ENCODE measurements around the gene FBLL1. TPM values are rescaled to one million over a fixed set of nuclear protein-coding genes. Genes with fewer than 3 reads are reported as not detected.
"Not testable (repeated sequence)": the region's sequence is repeated elsewhere in the genome, so short reads cannot be mapped to it uniquely, and the experiment has no call there.

Gene FBLL1
- total and polyA plus RNA-seq, 9 of the 15 experiments (the other 6 are each of a cell fraction or from before 2014, with no cell fraction given): not detected

GRCh38 chr5:168573663-168574062 lies 44.6 kb downstream of the FBLL1 start:
- H3K27ac ChIP-seq (ENCODE audit: extremely low read depth, low read depth, low read length); BruUV-seq (replicated peaks); in situ Hi-C loops (cut with MboI); FAIRE-seq; H3K27me3 ChIP-seq (ENCODE audit: control insufficient read depth in 2 of 2, insufficient read depth in 2 of 2, low read length in 2 of 2); H3K9me1 ChIP-seq (ENCODE audit: control insufficient read depth, insufficient read depth, low read length); intact Hi-C loops (cut with micrococcal nuclease); H4K20me1 ChIP-seq (replicated peaks; ENCODE audit: control insufficient read depth, insufficient read depth, low read length); CTCF ChIA-PET (ENCODE audit: low intra/inter-chr PET ratio); H3K9me3 ChIP-seq (replicated peaks; ENCODE audit: control insufficient read depth, insufficient read depth, low read depth, low read length); POLR2A ChIA-PET; H3K9ac ChIP-seq (ENCODE audit: insufficient read depth in 1 of 2, low read depth in 2 of 2, low read length in 2 of 2); H3K4me2 ChIP-seq (ENCODE audit: insufficient read depth, low read length); H3K4me3 ChIP-seq; DNase-seq (ENCODE audit: extremely low read depth in 1 of 4, low spot score in 3 of 4); ATAC-seq; H2AFZ ChIP-seq (ENCODE audit: low read depth, low read length): not testable (repeated sequence)
- no CpG with 5 or more reads among the region's 3 CpGs for WGBS (ENCODE audit: insufficient coverage, low coverage, missing lambda C conversion rate)
- Histone ChIP-seq H3K4me1 (replicated peaks in 1 of 2; ENCODE audit: control insufficient read depth in 2 of 2, insufficient read depth in 2 of 2, low read length in 2 of 2) (peaks cover 14 to 20% of the 10 kb centered on the region in 2 experiments; a peak in 4 of 5 replicates), H3K79me2 (ENCODE audit: control insufficient read depth, insufficient read depth, low read length) (peaks cover 91% of the 10 kb centered on the region), H3K36me3 (ENCODE audit: control insufficient read depth, insufficient read depth, low read length) (peaks cover 33% of the 10 kb centered on the region; the same call in 2 of the 3 replicates)
- TF ChIP-seq BCOR (IDR thresholded peaks at IDR 0.05): peak; percentile 79
- TF ChIP-seq KDM1A (IDR thresholded peaks at IDR 0.05): peak in 1 of 2 experiments; percentile 66; a peak in 2 of 4 replicates
- TF ChIP-seq POLR2A (conservative IDR thresholded peaks at IDR 0.05): 0 out of 2 replicates have a peak, but pooled peaks have one; percentile 21

- H4K20me1 ChIP-seq (replicated peaks; ENCODE audit: control insufficient read depth, insufficient read depth, low read length); H3K27ac ChIP-seq (ENCODE audit: extremely low read depth, low read depth, low read length); FAIRE-seq; H3K27me3 ChIP-seq (ENCODE audit: control insufficient read depth in 2 of 2, insufficient read depth in 2 of 2, low read length in 2 of 2); in situ Hi-C loops (cut with MboI); CTCF ChIA-PET (ENCODE audit: low intra/inter-chr PET ratio); intact Hi-C loops (cut with micrococcal nuclease); H3K9me3 ChIP-seq (replicated peaks; ENCODE audit: control insufficient read depth, insufficient read depth, low read depth, low read length); ATAC-seq; H3K9me1 ChIP-seq (ENCODE audit: control insufficient read depth, insufficient read depth, low read length); H2AFZ ChIP-seq (ENCODE audit: low read depth, low read length); H3K4me3 ChIP-seq; DNase-seq (ENCODE audit: extremely low read depth in 1 of 4, low spot score in 3 of 4); H3K9ac ChIP-seq (ENCODE audit: insufficient read depth in 1 of 2, low read depth in 2 of 2, low read length in 2 of 2); H3K4me2 ChIP-seq (ENCODE audit: insufficient read depth, low read length); BruUV-seq (replicated peaks): not testable (repeated sequence)
- Histone ChIP-seq H3K79me2 (ENCODE audit: control insufficient read depth, insufficient read depth, low read length) (peaks cover 92% of the 10 kb centered on the region), H3K4me1 (replicated peaks in 1 of 2; ENCODE audit: control insufficient read depth in 2 of 2, insufficient read depth in 2 of 2, low read length in 2 of 2) (peaks cover 14 to 24% of the 10 kb centered on the region in 2 experiments; a peak in 4 of 5 replicates), H3K36me3 (ENCODE audit: control insufficient read depth, insufficient read depth, low read length) (peaks cover 32% of the 10 kb centered on the region; the same call in 2 of the 3 replicates)
- WGBS (ENCODE audit: insufficient coverage, low coverage, missing lambda C conversion rate): no CpG with 5 or more reads among the region's 1 CpG
- POLR2A ChIA-PET: interaction anchor here (0.5 kb wide), 1 partner anchor 332 kb away, joined by 3 read pairs; no protein-coding TSS in a partner anchor
- TF ChIP-seq AFF1 (IDR thresholded peaks at IDR 0.05; ENCODE audit: low read depth in 1 of 2, partially characterized antibody in 2 of 2): peak in 1 of 2 experiments; percentile 91
Observed at GRCh38 chr5:168574156-168574555, 45.1 kb downstream of the FBLL1 start.

Measured in K562 (cell line).